HG03521 (cell line): ENCODE results near the gene RAB39A.
"Not testable (repeated sequence)": the region's sequence is repeated elsewhere in the genome, so short reads cannot be mapped to it uniquely, and the experiment has no call there.

Experiments
- ATAC-seq: cut with Tn5 transposase; IDR thresholded peaks from one replicate; pipeline ENCODE4 v1.9.1; 2021; ENCODE audit warnings: mild to moderate bottlenecking, moderate library complexity; ENCODE audit not compliant: unreplicated experiment

Gene RAB39A, protein sequence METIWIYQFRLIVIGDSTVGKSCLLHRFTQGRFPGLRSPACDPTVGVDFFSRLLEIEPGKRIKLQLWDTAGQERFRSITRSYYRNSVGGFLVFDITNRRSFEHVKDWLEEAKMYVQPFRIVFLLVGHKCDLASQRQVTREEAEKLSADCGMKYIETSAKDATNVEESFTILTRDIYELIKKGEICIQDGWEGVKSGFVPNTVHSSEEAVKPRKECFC

DNA sequence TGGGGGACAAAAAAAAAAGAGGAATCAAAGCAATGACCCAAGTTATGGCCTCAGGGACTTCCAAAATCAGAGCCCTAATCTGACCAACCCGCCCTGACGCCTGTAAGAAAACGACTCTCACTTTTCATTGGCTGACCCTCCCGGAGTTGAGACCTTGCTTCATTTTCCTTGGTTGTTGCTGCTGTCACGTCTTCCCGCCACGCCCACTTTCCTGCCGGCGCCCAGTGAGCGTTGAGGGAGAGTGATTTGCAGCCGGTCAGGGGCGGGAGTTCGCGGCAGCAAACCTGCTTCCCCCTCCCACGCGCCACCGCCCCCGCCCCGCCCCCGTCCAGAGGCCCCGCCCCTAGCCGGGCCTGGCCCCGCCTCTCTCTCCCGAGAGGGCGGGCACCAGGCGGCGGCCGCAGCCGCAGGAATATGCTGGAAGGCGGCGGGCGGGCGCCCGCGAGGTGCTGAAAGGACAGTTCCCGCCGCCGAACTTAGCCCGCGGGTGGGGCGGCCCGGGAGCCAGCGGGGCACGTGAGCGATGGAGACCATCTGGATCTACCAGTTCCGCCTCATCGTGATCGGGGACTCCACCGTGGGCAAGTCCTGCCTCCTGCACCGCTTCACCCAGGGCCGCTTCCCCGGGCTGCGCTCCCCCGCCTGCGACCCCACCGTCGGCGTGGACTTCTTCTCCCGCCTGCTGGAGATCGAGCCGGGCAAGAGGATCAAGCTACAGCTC, at the start of gene RAB39A:
RAB39A (plus strand) TSS at position 403 of the 721 bp plus-strand sequence; CDS start at position 524, 121 bp downstream.
- peak; percentile 95 for ATAC-seq

DNA sequence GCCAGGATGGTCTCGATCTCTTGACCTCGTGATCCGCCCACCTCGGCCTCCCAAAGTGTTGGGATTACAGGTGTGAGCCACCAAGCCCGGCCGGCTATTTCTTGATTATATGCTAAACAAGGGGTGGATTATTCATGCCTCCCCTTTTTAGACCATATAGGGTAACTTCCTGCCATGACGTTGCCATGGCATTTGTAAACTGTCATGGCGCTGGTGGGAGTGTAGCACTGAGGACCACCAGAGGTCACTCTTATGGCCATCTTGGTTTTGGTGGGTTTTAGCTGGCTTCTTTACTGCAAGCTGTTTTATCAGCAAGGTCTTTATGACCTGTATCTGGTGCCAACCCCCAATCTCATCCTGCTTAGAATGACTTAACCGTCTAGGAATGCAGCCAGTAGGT, 46.8 kb upstream of the RAB39A start:
- ATAC-seq = not testable (repeated sequence)

DNA sequence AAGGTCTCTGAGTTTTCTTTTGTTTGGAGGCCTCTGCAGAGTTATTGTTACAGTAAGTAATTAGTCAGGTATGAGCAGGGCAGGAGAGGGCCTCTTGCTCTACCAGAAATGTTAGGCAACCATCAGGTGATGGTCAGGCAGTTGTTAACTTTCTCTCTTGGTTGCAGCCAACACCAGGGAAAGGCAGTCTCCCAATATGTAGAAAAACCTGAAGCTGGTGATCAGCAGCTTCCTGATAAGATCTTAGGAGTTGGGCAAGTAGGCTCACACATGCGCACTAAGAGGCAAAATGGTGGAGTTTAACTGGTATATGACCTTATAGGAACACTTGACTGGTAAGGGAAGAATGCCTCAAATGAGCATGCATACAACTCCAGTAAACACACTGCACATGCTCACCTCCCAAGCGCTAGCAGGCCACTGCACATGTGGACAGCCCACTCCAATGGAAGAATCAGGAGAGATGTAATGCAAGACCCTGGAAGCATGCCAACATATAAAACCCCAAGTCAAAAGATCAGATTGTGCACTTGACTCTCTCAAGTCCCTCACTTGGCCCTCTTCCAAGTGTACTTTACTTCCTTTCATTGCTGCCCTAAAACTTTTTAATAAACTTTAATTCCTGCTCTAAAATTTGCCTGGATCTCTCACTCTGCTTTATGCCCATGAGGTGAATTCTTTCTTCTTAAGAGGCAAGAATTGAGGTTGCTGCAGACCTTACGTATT, 46.0 kb upstream of the RAB39A start:
- ATAC-seq = no peak

DNA sequence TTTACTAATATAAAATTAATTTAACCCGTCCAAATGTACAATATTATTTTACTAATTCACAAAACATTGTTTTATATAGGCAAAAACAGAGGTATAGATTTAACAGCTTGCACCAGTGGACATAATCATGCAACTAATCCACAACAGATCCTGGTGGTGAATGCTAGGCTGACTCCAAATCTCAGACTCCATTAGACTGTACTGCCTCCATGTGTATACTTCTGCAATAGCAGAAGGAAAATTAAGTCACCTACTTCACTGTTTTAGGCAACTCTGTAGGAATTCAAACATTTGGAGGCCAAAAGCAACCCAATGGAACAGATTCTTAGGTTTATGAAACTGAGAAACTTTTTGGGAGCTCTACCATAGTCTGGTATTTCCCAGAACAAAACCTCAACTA, 30.0 kb upstream of the RAB39A start:
- peak; percentile 71 for ATAC-seq

DNA sequence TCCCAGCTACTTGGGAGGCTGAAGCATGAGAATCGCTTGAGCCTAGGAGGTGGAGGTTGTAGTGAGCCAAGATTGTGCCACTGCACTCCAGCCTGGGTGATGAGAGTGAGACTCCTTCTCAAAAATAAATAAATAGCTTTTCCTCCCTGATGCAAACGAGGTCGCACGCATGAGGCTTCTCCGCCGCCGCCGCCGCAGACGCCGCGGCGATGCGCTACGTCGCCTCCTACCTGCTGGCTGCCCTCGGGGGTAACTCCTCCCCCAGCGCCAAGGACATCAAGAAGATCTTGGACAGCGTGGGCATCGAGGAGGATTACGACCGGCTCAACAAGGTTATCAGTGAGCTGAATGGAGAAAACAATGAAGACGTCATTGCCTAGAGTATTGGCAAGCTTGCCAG, 20.0 kb upstream of the RAB39A start:
- no peak for ATAC-seq

DNA sequence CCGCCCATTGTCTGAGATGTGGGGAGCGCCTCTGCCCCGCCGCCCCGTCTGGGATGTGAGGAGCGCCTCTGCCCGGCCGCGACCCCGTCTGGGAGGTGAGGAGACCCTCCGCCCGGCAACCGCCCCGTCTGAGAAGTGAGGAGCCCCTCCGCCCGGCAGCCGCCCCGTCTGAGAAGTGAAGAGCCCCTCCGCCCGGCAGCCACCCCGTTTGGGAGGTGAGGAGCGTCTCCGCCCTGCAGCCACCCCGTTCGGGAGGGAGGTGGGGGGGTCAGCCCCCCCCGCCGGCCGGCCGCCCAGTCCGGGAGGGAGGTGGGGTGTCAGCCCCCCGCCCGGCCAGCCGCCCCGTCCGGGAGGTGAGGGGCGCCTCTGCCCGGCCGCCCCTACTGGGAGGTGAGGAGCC, 15.8 kb upstream of the RAB39A start:
- ATAC-seq = not testable (repeated sequence)

DNA sequence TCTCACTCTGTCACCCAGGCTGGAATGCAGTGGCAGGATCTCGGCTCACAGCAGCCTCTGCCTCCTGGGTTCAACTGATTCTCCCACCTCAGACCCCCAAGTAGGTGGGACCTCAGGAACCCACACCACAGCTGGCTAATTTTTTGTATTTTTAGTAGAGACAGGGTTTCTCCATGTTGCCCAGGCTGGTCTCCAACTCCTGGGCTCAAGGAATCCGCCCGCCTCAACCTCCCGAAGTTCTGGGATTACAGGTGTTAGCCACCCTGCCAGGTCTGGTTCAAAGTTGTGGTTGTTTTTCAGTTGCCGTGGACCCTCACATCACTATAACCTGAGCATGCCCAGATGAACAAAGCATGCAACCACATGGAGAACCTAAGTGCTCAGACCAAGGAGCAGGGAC, 13.0 kb upstream of the RAB39A start:
- no peak for ATAC-seq

DNA sequence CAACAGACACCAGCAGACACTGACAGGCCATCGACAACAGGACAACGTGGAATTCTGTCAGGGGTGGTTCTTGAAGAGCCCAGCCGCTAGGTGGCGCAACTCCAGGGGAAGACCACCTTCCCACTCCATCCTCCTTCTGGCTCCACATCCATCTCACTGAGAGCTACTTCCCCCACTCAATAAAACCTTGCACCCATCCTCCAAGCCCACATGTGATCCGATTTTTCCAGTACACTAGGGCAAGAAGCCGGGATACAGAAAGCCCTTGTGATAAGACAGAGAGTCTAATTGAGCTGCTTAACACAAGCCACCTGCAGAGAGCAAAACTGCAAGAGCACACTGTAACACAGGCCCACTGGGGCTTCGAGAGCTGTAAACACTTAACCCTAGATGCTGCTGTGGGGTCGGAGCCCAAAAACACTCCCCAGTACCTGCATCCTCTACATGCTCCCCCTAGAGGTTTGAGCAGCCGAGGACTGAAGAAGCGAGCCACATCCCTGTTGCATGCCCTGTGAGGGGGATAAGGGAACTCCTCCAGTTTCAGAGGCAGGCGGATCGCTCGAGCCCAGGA, 11.5 kb upstream of the RAB39A start:
- no peak for ATAC-seq

DNA sequence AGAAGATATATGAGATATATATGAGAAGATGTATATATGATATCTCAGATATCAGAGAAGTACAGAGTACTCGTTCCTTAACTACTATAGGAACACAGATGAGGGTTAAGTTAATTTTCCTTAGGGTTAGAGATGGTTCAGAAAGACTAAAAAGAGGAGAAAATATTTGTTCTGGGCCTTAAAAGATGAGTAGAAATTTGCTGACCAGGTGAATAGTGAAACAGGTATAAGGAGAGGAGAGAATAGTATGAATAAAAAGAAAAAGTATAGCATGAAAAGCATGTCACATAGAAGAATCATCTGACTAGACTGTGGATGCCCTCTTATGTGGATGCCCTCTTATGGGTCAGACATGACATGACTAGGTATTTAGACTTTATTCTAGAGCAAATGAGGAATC, 6.3 kb upstream of the RAB39A start:
- ATAC-seq = no peak

DNA sequence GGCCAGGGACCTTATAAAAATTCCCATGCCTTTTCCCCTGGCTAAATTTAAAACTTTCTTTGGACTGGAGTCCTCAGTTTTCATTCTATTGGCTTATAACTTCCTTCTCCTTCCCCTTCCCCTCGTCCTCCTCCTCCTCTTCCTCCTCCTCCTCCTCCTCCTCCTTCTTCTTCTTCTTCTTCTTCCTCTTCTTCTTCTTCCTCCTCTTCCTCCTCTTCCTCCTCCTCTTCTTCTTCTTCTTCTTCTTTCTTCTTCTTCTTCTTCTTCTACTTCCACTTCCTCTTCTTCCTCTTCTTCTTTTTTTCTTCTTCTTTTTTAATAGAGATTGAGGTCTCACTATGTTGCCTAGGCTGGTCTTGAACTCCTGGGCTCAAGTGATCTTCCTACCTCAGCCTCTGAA, 4.7 kb upstream of the RAB39A start:
- not testable (repeated sequence) for ATAC-seq

DNA sequence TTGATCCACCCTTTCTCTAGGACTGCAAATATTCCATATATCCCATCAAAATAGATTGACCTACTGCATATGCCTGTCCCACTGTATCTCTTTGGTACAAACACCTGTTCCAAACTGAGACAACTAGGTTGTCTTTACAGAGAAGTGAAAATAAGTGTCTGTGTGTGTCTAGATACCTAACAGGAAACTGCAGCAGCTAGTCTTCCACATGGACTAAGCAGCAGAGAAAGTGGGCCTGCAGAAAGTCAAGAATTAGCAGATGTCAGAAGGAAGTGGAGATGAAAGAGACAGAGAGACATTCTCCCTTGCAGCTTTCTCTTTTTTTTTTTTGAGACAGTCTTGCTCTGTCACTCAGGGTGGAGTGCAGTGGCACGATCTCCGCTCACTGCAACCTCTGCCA, 3.9 kb upstream of the RAB39A start:
- no peak for ATAC-seq

DNA sequence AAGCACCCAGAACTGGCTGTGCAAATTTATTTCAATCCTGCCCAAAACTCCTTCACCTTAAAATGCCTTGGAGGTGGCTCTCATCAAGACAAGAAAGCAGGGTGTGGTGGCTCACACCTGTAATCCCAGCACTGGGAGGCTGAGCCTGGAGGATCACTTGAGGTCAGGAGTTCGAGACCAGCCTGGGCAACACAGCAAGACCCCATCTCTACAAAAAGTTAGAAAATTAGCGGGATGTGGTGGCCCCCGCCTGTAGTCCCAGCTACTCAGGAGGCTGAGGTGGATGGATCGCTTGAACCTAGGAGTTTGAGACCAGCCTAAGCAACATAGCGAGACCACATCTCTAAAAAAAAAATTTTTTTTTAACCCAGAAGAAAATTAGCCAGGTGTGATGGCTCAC, 689 bp upstream of the RAB39A start:
- ATAC-seq = no peak

DNA sequence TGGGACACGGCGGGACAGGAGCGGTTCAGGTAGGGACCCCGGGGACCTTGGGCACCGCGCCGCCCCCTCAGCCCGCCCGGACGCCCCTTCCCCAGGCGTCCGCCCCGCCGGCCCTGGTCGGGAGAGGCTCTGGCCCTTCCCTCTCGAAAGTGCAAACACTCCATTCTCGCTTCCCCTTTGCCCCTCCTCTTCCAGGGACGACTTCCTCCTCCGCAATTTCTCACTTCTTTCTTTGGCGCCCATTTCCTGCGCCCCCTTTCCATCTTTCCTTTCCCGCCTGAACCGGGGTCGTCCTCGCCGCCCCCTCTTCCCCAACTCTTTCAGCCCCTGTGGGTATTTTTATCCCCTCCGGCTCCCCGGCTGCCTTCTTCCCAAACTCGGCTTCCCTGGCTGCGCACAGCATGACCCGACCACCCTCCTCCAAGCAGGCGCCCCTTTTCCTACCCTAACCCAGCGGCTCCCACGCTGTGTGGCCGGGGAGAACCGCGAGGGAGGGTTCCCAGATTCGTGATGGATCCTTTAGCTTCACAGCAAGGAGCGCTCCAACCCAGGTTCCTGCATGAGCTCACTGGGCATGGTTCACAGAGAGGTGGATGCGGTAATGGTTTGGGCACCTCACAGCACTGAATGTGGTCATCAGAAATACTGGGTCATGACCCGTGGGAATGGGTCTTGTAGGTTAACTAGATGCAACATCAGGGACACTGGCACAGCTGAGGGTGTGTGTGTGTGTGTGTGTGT, 689 bp downstream of the RAB39A start:
- ATAC-seq = no peak

DNA sequence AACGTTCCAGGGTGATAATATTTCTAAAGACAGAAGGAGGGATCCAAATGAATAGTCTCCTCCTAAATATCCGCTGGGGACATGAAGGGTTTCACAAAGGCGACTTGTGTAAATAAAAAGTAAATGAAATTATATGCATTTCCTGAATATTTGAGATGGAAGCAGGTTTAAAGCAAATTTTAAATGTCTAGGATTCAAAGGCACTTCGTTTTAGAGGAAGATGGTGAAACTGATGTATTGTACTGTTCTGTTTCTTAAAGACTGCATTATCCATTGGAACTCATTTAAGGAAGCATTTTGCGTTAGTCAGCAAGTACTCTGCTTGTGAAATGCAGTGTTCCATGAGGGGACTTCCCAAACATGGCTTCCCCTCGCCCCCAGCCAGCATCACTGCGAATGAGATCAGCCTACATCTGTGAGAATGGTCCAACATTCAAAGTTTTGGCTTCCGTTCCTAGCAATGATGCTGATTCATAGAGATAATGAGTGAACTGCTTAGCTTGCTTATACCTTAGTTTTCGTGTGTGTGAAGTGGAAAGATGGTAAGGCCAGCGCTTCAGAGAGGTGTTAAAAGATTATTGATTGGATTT, 1.5 kb downstream of the RAB39A start:
- no peak for ATAC-seq

DNA sequence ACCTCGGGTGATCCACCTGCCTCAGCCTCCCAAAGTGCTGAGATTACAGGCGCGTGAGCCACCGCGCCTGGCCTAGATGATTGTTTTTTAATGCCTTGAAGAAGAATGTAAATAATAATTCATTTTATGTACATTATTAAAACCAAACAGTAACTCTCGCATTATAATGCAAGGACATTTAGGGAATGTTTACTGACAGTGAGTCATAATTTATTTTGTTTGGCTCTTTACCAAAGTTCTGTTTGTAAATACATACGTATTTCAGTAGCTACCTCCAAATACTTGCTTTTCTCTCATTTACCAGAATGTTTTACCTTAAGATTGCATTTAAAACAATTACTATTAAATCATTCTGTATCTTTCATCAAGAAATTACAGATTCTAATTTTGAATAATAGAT, 3.0 kb downstream of the RAB39A start:
- ATAC-seq = no peak

DNA sequence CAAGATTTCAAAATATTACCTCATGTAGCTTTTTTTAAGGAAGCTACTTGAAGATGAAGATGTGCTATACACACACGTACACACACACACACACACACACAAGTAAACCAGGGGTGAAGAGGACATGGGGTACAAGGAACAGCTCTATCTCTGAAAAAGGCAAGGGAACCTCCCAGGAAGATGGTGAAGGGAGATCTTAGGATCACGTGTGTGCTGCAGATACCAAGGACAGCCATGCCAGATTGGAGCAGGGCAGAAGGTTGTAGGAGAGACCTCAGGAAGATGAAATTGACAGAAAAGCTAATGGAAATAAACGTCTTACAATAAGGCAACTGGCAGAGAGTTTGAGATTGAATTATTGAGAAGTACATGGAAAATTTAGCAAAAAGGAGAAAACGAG, 19.7 kb downstream of the RAB39A start:
- no peak for ATAC-seq

DNA sequence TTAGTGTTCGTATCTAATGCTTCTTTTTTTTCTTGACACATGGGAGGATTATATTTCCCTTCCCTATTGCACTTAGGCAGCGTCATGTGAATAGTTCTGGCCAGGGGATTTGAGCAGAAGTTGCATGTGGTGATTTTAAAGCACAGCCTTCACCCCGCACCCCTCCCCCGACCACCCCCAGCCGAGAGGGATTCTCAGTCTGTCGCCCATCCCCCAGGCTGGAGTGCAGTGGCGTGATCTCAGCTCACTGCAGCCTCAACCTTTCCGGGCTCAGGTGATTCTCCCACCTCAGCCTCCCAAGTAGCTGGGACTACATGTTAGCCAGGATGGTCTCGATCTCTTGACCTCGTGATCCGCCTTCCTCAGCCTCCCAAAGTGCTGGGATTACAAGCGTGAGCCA, 20.1 kb downstream of the RAB39A start:
- not testable (repeated sequence) for ATAC-seq

DNA sequence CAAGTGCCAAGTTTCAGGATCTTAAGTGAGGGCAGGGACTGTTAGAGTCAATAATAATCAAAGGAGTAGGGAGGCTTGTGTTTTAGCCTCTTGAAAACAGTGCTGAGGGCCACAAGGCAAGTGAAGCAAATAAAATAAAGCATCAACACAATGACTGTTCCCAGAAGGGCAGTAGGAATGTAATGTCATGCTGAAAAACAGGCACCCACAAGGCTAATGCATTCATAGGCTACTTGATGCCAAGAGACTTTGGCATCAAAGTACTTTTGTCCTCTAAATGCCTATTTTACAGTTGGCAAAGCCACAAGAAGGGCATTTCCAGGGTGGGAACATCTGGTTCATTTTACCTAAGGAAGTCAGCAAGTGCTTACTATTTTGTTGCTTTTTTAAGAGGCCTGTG, 22.9 kb downstream of the RAB39A start:
- no peak for ATAC-seq

DNA sequence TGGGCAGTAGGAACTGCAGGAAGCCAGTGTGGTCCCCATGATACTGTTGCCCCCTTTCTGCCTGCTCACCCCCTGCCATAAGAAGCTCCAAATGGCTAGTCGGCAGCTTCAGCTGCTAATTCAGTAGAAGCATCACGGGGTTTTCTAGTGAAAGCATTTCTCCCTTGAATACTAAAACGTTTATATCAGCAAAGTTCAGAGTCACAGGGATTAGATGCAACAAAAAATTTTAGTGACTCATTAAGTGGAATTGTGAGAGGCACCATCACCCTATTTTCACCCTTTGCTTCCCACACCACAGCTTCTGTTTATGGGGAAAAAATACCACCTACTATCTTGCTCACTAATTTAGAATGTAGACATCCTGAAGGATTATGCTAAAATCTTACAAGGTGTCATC, 25.2 kb downstream of the RAB39A start:
- ATAC-seq = no peak

DNA sequence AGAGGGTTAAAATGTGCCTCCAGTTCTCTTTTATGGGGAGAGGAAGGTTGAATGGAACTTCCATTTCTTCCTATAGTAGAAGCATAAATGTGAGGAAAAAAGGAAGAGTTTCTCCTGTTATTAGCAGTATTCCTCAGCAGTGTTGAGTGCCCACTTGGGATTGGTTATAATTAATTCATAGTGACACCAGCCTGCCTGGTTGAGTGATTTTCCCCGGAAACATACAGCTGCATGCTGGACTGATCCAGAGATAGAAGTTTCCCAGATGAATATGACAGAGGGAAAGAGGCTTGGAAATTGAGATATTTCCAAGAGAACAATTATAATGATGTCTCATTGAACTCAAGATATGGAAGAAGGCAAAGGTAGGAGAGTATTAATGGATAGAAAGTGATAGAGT, 28.3 kb downstream of the RAB39A start:
- no peak for ATAC-seq

DNA sequence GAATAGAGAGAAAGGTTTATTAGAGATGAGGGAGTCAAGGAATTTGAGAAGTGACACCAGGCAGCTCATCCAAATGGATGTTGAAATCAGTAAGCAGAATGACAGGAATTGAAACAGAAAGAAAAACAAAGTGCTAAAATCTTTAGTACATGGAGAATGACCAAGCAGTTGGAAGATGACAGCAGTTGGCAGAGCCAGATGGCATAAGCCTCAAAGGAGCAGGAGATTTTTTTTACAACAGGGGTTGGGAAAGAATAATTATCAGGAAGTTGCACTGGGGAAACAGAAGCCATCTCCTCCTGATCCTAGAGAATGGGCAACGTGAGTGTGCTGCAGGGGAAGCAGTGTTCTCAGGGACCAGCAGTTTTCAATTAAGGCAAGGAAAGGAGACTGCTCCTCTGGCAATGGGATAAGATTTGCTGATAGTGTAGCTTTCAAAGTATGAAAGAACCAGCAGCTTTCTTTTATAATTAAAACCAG, 28.9 kb downstream of the RAB39A start:
- ATAC-seq = no peak
